Astrocyte (in vitro differentiated cells and primary cell): ENCODE results near the gene DHRS13. TPM values are rescaled to one million over a fixed set of nuclear protein-coding genes. Genes with fewer than 3 reads are reported as not detected.

Source experiments
- DNase-seq: peaks from one replicate; pipeline ENCODE4 v3.0.0-alpha.2; 2010; ENCODE audit warnings: low read depth
- FAIRE-seq: peaks from 2 replicates; lab custom pipeline; 2011; peaks lifted over from hg19 to GRCh38; lab: Jason Lieb, UNC
- H2AFZ ChIP-seq: 2 replicates; pipeline ENCODE4 v1.6.0; 2012; ENCODE audit warnings: low read depth, low read length, inconsistent platforms
- H3K27ac ChIP-seq: 2 replicates; pipeline ENCODE4 v1.5.1; 2011; ENCODE audit warnings: low read depth, low read length, inconsistent platforms
- H3K27me3 ChIP-seq: 2 replicates; pipeline ENCODE4 v1.6.0; 2011; ENCODE audit warnings: low read length, inconsistent platforms; ENCODE audit not compliant: insufficient read depth
- H3K36me3 ChIP-seq: 2 replicates; pipeline ENCODE4 v1.5.1; 2011; ENCODE audit warnings: low read length, inconsistent platforms; ENCODE audit not compliant: insufficient read depth
- H3K4me1 ChIP-seq: 2 replicates; pipeline ENCODE4 v1.5.1; 2011; ENCODE audit warnings: low read length, inconsistent platforms; ENCODE audit not compliant: insufficient read depth
- H3K4me2 ChIP-seq: 2 replicates; pipeline ENCODE4 v1.6.0; 2012; ENCODE audit warnings: low read length, inconsistent platforms
- H3K4me3 ChIP-seq: 2 replicates; pipeline ENCODE4 v1.5.1; 2011; ENCODE audit warnings: low read depth, mild to moderate bottlenecking, low read length, inconsistent platforms; ENCODE audit not compliant: insufficient read depth
- H3K79me2 ChIP-seq: 2 replicates; pipeline ENCODE4 v1.6.0; 2012; ENCODE audit warnings: mild to moderate bottlenecking, low read length, inconsistent platforms; ENCODE audit not compliant: insufficient read depth
- H3K9ac ChIP-seq: 2 replicates; pipeline ENCODE4 v1.6.0; 2012; ENCODE audit warnings: mild to moderate bottlenecking, low read length, inconsistent platforms
- H3K9me3 ChIP-seq: 2 replicates; pipeline ENCODE4 v1.5.1; 2012; ENCODE audit warnings: low read depth, mild to moderate bottlenecking, low read length, inconsistent platforms; ENCODE audit not compliant: insufficient read depth
- H4K20me1 ChIP-seq: 2 replicates; pipeline ENCODE4 v1.6.0; 2012; ENCODE audit warnings: low read length, inconsistent platforms; ENCODE audit not compliant: insufficient read depth
- H3K27ac Mint-ChIP-seq: one replicate; pipeline ENCODE4 v1.8.0; 2021; ENCODE audit warnings: mild to moderate bottlenecking, mixed read lengths; ENCODE audit not compliant: unreplicated experiment
- H3K27me3 Mint-ChIP-seq: one replicate; pipeline ENCODE4 v1.8.0; 2021; ENCODE audit warnings: low read depth, mixed read lengths; ENCODE audit not compliant: unreplicated experiment
- H3K36me3 Mint-ChIP-seq: one replicate; pipeline ENCODE4 v1.8.0; 2021; ENCODE audit warnings: low read depth, mixed read lengths; ENCODE audit not compliant: unreplicated experiment
- H3K4me1 Mint-ChIP-seq: one replicate; pipeline ENCODE4 v1.8.0; 2021; ENCODE audit warnings: low read depth, mixed read lengths; ENCODE audit not compliant: unreplicated experiment
- H3K4me3 Mint-ChIP-seq: one replicate; pipeline ENCODE4 v1.8.0; 2021; ENCODE audit warnings: mild to moderate bottlenecking, moderate library complexity, mixed read lengths; ENCODE audit not compliant: unreplicated experiment
- H3K9me3 Mint-ChIP-seq: one replicate; pipeline ENCODE4 v1.8.0; 2021; ENCODE audit warnings: mild to moderate bottlenecking, mixed read lengths; ENCODE audit not compliant: unreplicated experiment
- CTCF ChIP-seq: IDR thresholded peaks from 2 replicates; pipeline ENCODE4 v1.5.1; 2011; ENCODE audit warnings: low read depth, mild to moderate bottlenecking, inconsistent platforms, low read length, moderate library complexity; ENCODE audit not compliant: insufficient read depth
- EZH2 ChIP-seq: IDR thresholded peaks from 2 replicates; pipeline ENCODE4 v1.6.1; 2012; ENCODE audit warnings: mild to moderate bottlenecking, low read length, inconsistent platforms; ENCODE audit not compliant: insufficient read depth
- total RNA-seq: library from RNA; stranded (reverse); gene quantifications from 2 replicates; pipeline ENCODE4 v1.2.1, GENCODE V29; 2021

DHRS13 gene
- total RNA-seq, 1 donor from 2014 or later: 4.3 TPM

GRCh38 chr17:28880572-28880945, 22.3 kb downstream of the DHRS13 start:
- H4K20me1 ChIP-seq: no peaks in the 10 kb centered on the region
- no peak overlapping the region for H3K4me3 ChIP-seq
- Mint-ChIP-seq H3K4me1 (peaks cover 2% of the 10 kb centered on the region), H3K27me3 (no peaks in the 10 kb centered on the region), H3K4me3 (no peak overlapping the region), H3K36me3 (peaks cover 27% of the 10 kb centered on the region), H3K9me3 (no peaks in the 10 kb centered on the region), H3K27ac (peak overlapping the region; percentile 72)
- TF ChIP-seq CTCF (no peak), EZH2 (no peak)
- no peaks in the 10 kb centered on the region for H3K4me1 ChIP-seq
- DNase-seq: no peak
- no peaks in the 10 kb centered on the region for H3K79me2 ChIP-seq
- no peaks in the 10 kb centered on the region for H3K9me3 ChIP-seq
- H3K4me2 ChIP-seq: no peak overlapping the region
- H3K36me3 ChIP-seq: no peaks in the 10 kb centered on the region
- H3K27ac ChIP-seq: no peak overlapping the region
- H3K9ac ChIP-seq: no peak overlapping the region
- no peak for FAIRE-seq
- H2AFZ ChIP-seq: no peak overlapping the region
- no peaks in the 10 kb centered on the region for H3K27me3 ChIP-seq

- no peaks in the 10 kb centered on the region for H3K27me3 Mint-ChIP-seq
- Histone ChIP-seq H3K4me3 (no peak overlapping the region), H3K4me2 (no peak overlapping the region), H3K9me3 (no peaks in the 10 kb centered on the region), H2AFZ (no peak overlapping the region), H4K20me1 (no peaks in the 10 kb centered on the region), H3K27ac (no peak overlapping the region), H3K36me3 (no peaks in the 10 kb centered on the region), H3K79me2 (no peaks in the 10 kb centered on the region), H3K27me3 (no peaks in the 10 kb centered on the region), H3K9ac (no peak overlapping the region), H3K4me1 (no peaks in the 10 kb centered on the region)
- H3K4me3 Mint-ChIP-seq: peak overlapping the region; percentile 36
- peaks cover 25% of the 10 kb centered on the region for H3K36me3 Mint-ChIP-seq
- H3K9me3 Mint-ChIP-seq: no peaks in the 10 kb centered on the region
- no peak for TF ChIP-seq CTCF
- TF ChIP-seq EZH2: no peak
- peaks cover 2% of the 10 kb centered on the region for H3K4me1 Mint-ChIP-seq
- no peak for FAIRE-seq
- peak overlapping the region; percentile 72 for H3K27ac Mint-ChIP-seq
- no peak for DNase-seq
Measured at GRCh38 chr17:28879886-28880571, 22.9 kb downstream of the DHRS13 start.

- peak; percentile 35 for TF ChIP-seq CTCF
- TF ChIP-seq EZH2: no peak
- Histone ChIP-seq H3K36me3 (no peaks in the 10 kb centered on the region), H3K9me3 (no peaks in the 10 kb centered on the region), H2AFZ (no peak overlapping the region), H3K4me1 (no peaks in the 10 kb centered on the region), H3K27ac (no peak overlapping the region), H3K9ac (no peak overlapping the region), H4K20me1 (no peaks in the 10 kb centered on the region), H3K79me2 (no peaks in the 10 kb centered on the region), H3K27me3 (no peaks in the 10 kb centered on the region), H3K4me2 (no peak overlapping the region), H3K4me3 (no peak overlapping the region)
- Mint-ChIP-seq H3K4me3 (no peak overlapping the region), H3K9me3 (no peaks in the 10 kb centered on the region), H3K36me3 (peaks cover 25% of the 10 kb centered on the region), H3K4me1 (peaks cover 2% of the 10 kb centered on the region), H3K27me3 (no peaks in the 10 kb centered on the region), H3K27ac (no peak overlapping the region)
- FAIRE-seq: no peak
- DNase-seq: peak; percentile 27
Measured at GRCh38 chr17:28878981-28879380, 23.9 kb downstream of the DHRS13 start.
